Measurements from ENCODE around the gene GPRC5C.

GPRC5C gene, protein sequence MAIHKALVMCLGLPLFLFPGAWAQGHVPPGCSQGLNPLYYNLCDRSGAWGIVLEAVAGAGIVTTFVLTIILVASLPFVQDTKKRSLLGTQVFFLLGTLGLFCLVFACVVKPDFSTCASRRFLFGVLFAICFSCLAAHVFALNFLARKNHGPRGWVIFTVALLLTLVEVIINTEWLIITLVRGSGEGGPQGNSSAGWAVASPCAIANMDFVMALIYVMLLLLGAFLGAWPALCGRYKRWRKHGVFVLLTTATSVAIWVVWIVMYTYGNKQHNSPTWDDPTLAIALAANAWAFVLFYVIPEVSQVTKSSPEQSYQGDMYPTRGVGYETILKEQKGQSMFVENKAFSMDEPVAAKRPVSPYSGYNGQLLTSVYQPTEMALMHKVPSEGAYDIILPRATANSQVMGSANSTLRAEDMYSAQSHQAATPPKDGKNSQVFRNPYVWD

GRCh38 chr17:74431568-74432423, at the start of gene GPRC5C:
Gene GPRC5C, plus strand, starts transcription at chr17:74432088. Its CDS starts 7,689 bp downstream, at chr17:74439777.
- DNase-seq (ENCODE audit: low read depth in 2 of 2) = no peak

DNA sequence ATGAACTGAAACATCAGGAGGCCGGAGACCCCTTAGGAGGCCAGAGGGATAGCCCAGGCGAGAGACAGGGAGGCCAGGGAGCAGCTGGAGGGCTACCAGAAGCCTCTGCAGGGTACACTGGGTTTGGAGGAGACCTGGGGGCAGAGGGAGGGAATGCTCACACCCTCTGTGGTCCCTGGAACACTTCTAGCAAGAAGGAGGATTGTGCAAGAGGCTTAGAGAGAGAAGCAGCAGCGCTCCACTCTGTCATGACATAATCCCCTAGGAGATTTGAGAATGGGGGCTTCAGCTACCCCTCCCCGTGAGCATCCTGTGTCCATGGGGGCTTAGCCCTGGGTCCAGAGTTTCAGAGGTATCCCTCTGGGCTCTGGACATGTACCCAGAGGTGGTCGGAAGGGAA, 48.7 kb upstream of the GPRC5C start:
- DNase-seq (ENCODE audit: low read depth in 2 of 2) = no peak

- no peak for DNase-seq (ENCODE audit: low read depth in 2 of 2)
Measured at GRCh38 chr17:74385201-74385600, 46.7 kb upstream of the GPRC5C start.

DNA sequence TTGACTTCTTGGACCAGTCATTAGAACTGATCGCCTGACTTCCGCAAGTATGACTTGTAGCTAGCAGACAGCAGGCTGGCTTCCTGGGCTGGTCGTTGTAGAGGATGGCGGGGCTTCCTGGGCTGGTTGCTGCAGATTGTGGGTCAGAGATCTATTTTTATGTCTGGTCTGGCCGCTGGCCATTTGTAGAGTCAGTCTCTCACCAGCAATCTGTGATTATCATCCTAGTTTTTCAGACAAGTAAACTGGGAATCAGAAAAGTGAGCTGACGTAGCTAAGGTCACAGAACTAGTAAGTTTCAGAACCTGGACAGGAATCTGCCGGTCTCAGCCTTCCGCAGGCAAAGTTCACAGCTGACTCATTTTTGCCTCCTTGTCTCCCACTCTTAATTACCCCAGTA, 45.5 kb upstream of the GPRC5C start:
- no peak for DNase-seq (ENCODE audit: low read depth in 2 of 2)

GRCh38 chr17:74387365-74388218, 44.3 kb upstream of the GPRC5C start:
- DNase-seq (ENCODE audit: low read depth in 2 of 2) = no peak

DNA sequence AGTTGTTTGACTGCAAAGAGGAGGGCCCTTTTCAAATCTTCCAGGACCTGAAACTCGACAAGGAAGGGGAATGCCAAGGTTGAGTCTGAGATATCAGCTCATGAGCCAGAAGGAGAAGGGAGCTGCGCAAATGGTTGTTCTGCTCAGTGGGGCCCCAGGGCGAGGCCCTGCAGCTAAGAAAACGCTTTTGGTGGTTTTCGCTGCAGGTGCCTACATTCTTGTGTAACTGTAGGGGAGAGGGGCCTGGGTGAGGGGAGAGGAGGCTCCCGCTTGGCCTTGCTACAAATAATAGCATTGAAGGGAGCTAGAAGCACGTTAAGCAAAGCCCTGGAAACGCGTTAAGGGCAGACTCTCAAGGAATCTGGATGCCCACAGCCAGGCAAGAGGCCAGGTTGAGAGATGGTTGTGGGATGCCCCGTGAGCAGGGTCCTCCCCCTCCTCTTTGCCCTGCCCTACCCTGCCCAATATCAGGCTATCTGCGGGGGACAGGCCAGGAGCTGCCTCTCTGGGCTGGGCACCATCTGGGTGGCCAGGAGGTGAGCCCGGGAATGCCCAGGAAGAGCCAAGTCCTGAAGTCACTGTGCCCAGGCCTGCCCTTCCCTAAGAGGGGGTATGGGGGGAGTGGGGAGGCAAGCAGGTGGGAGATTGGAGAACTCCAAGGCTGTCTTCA, 42.7 kb upstream of the GPRC5C start:
- no peak for DNase-seq (ENCODE audit: low read depth in 2 of 2)

GRCh38 chr17:74389937-74390679, 41.8 kb upstream of the GPRC5C start:
- DNase-seq (ENCODE audit: low read depth in 2 of 2) = no peak

DNA sequence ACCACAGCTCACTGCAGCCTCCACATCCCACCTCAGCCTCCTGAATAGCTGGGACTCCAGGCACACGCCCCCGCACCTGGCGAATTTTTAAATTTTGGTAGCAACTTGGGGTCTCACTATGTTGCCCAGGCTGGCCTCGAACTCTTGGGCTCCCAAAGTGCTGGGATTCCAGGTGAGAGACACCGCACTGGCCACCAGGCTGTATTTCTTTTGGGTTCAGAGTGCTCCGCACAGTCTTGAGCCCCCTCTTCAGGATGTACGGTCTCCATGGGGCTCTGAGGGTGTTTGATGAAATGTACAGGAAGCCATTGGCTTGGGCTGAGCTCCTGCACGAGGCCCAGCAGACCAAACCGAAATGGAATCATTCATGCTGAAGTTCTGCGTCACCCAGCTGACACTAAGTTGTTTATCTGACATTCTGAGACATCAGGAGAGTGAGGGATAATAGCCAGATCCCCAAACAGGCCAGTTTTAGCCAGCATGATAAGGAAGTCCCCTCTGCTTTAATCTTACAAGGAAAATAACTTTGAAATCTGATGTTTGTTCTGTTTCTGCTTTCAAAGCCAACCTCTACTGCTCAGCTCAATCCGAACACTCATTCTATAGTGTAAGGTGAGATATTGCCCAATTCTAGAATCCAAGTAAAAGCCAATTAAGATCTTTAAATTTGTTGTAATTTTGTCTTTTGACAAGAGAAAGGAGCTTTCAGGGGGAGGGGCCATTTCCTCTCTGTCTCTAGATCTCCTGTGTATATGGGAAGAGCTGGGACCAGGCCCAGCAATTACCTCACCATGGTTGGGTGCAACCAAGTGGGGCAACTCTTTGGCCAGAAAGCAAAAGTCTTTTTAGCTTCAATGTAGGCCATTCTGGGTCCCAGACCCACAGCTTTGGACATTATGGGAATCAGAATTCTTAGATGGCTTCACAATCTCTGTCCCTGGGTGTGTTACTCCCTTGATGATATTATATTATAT, 40.9 kb upstream of the GPRC5C start:
- DNase-seq (ENCODE audit: low read depth in 2 of 2) = no peak

DNA sequence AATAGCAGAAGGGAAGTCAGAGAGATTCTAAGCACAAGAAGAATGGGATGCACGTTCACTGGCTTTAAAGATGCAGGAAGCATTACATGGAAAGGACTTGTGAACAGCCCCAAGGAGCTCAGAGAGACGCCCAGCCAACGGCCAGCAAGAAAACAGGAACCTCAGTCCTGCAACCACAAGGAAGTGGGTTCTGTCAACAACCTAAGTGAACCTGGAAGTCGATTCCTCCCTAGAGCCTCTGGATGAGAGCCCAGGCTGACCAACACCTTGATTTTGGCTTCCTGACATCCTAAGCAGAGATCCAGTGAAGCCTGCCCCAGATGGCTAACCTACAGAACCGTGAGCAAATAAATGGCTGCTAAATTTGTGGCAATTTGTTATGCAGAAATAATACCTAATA, 40.1 kb upstream of the GPRC5C start:
- no peak for DNase-seq (ENCODE audit: low read depth in 2 of 2)

DNA sequence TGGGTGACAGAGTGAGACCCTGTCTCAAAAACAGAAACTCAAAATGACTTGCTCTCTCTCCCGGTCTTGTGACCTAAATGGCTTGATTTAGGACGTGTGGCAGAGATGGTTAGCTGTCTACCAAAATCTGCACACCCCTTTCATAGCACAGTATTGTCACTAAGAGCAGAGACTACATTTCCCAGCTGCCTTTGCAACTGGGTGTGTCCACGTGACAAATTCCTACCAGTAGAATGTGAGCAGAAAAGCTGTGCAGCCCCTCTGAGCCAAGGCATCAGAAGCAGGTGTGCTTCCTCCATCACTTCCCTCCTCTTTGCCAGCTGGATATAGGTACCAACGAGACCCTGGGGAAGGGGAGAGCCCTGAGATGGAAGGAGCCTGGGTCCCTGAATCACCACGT, 39.0 kb upstream of the GPRC5C start:
- DNase-seq (ENCODE audit: low read depth in 2 of 2) = no peak

- DNase-seq (ENCODE audit: low read depth in 2 of 2) = no peak
Measured at GRCh38 chr17:74393346-74393942, 38.4 kb upstream of the GPRC5C start.

GRCh38 chr17:74394275-74394950, 37.5 kb upstream of the GPRC5C start:
- DNase-seq (ENCODE audit: low read depth in 2 of 2) = no peak

DNA sequence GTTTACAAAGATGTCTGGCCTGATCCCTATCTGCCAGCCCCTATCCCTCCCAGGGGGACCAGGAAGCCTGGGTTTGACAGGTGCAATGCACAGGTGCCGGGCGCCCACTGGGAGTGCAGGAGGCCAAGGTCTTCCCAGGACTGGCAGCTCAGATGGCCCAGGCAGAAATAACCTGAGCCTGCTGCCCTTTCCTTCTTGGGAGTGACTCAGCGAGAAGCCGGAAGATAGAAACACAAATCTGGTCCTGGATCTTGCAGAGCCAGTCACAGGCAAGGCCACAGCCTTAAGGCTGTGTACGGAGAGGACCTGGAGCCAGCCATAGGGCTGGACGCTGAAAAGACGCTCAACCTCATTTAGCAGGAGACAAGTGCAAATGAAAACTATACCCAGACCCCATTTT, 36.9 kb upstream of the GPRC5C start:
- no peak for DNase-seq (ENCODE audit: low read depth in 2 of 2)

DNA sequence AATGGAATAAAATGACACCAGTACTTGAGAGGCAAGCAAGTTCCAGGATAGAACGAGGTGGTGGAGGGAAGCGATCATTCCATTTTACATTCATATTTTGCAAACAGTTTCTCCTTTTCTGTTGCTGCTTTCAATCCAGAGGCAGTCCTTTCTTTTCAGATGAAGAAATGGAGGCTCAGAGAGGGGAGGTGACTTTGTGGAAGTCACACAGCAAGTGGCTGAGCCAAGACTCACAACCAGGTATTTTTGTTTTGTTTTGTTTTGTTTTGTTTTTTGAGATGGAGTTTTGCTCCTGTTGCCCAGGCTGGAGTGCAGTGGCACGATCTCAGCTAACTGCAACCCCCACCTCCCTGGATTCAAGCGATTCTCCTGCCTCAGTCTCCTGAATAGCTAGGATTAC, 35.3 kb upstream of the GPRC5C start:
- no peak for DNase-seq (ENCODE audit: low read depth in 2 of 2)

DNA sequence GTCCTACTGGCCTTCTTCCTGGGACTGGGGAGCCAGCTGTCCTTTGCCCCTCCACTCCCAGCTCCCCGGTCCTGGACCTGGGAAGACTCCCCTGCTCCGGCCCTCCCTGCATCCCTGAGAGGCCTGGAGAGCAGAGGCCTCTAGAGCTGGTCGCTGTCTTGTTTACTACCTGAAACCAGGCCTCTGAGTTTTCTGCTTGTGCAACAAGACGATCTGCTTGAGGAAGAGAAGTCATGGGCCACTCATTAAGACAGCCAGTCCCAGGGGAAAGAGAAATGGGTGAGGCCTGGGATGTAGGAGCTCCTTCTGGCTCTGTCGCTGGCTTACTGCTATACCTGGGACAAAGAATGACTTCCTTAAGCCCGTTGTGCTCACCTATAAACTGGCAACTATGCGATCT, 29.8 kb upstream of the GPRC5C start:
- DNase-seq (ENCODE audit: low read depth in 2 of 2) = no peak

DNA sequence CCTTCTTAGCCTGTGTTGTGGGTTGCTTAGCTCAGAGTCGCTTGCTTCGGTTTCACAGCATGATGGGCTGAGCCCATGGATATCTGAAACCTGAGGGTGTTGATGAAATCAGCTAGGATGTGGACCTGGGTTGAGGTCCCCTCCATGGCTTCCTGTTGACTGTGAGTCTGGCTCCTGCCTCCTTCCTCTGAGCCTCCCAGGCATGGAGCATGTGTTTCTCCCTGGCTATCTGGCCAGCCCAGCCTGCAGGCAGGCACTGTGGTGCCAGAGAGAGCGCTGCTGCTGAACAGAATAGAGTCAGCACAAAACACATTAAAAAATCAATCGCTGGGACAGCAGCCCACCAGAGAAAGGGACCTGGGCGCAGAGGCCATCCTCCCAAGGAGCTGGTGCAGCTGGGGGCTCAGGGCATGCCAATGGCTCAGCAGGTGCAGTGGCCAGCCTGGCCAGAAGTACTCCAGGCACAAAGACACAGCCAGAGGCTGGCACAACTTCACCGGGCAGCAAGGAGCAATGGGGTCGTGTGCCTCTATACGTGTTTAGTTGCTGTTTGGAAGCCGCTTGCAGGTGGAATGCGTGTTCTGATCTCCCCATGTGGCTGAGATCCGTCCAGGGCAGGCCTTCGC, 28.3 kb upstream of the GPRC5C start:
- no peak for DNase-seq (ENCODE audit: low read depth in 2 of 2)

DNA sequence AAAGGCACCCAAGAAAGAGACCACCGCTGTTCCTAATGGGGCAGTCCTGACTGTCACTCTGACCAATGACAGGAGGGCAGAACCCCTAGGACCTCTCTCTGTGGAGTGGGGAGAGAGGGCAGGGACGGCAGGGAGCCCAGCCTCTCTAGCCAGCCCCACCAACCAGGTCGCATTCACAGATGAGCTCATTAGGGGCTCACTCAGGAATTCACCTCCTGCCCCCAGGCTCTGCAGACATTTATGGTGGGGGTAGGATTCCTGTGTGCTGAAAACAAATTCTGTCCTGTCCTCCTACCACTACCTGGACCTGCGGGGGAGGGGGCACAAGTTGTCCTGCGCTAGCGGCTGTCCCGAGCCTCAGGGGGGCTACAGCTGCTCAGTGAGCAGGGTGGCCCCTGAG, 27.7 kb upstream of the GPRC5C start:
- no peak for DNase-seq (ENCODE audit: low read depth in 2 of 2)

- DNase-seq (ENCODE audit: low read depth in 2 of 2) = no peak
Measured at GRCh38 chr17:74404789-74405188, 27.1 kb upstream of the GPRC5C start.
